K562 (cell line): ENCODE results near the gene SLC1A4. TPM values are rescaled to one million over a fixed set of nuclear protein-coding genes. Genes with fewer than 3 reads are reported as not detected.

ENCODE experiments used
- ATAC-seq: fragments of 200-7000 bp; cut with Tn5 transposase; 3 replicates; pipeline ENCODE4 v1.9.1; 2020; ENCODE audit warnings: moderate library complexity
- BruUV-seq: library from RNA; stranded (reverse); fragments of 400-500 nt; replicated peaks from 2 replicates; lab custom pipeline; 2021; lab: Mats Ljungman, UMichigan
- CTCF ChIA-PET: fragments of 300-600 bp; formaldehyde crosslinking; extraction: SDS; loops from one replicate; lab custom pipeline; 2021; ENCODE audit warnings: low intra/inter-chr PET ratio; lab: Yijun Ruan, JAX
- POLR2A ChIA-PET: fragments of 300-600, 350-650 bp; sonication (Branson Sonifier 250); formaldehyde crosslinking; extraction: SDS; loops from one replicate; lab custom pipeline; 2021; ENCODE audit warnings: antibody characterized with exemption, inconsistent platforms; lab: Yijun Ruan, JAX
- DNase-seq, 4 experiments: peaks; one replicate each; pipeline versions ENCODE4 v3.0.0 to v3.0.0-alpha.2; 2011 to 2018; ENCODE audit warnings: low spot score in 3 of 4, mixed read lengths in 3 of 4; ENCODE audit errors: extremely low read depth in 1 of 4
- FAIRE-seq: peaks from 2 replicates; lab custom pipeline; 2011; peaks lifted over from hg19 to GRCh38; lab: Jason Lieb, UNC
- H2AFZ ChIP-seq: 2 replicates; pipeline ENCODE4 v1.6.0; 2011; ENCODE audit warnings: low read depth, low read length, control low read depth, inconsistent platforms
- H3K27ac ChIP-seq: fragments of 200-600 bp; 3 replicates; pipeline ENCODE4 v1.8.0; 2011; ENCODE audit warnings: low read depth, mild to moderate bottlenecking, control low read depth, inconsistent platforms, low read length, moderate library complexity, mixed read lengths; ENCODE audit errors: extremely low read depth
- H3K27me3 ChIP-seq, 2 experiments: fragments of 300-600 bp in 1 of 2; 2 replicates in 1 of 2; 3 replicates in 1 of 2; pipeline versions ENCODE4 v1.6.0 to v1.8.0; 2011; ENCODE audit warnings: inconsistent platforms in 2 of 2, low read length in 2 of 2, mild to moderate bottlenecking in 1 of 2, mixed read lengths in 1 of 2, moderate library complexity in 1 of 2; ENCODE audit not compliant: control insufficient read depth in 2 of 2, insufficient read depth in 2 of 2
- H3K36me3 ChIP-seq: fragments of 300-600 bp; 3 replicates; pipeline ENCODE4 v1.8.0; 2011; ENCODE audit warnings: mild to moderate bottlenecking, low read length, inconsistent platforms; ENCODE audit not compliant: control insufficient read depth, insufficient read depth
- H3K4me1 ChIP-seq, 2 experiments: fragments of 200-600 bp in 1 of 2; replicated peaks in 1 of 2; 2 replicates in 1 of 2; 3 replicates in 1 of 2; pipeline versions ENCODE4 v1.5.1 to v1.8.0; 2011; ENCODE audit warnings: inconsistent platforms in 2 of 2, low read length in 2 of 2, mild to moderate bottlenecking in 1 of 2, mixed read lengths in 1 of 2, moderate library complexity in 1 of 2; ENCODE audit not compliant: control insufficient read depth in 2 of 2, insufficient read depth in 2 of 2
- H3K4me2 ChIP-seq: 2 replicates; pipeline ENCODE4 v1.6.1; 2011; ENCODE audit warnings: low read length, control low read depth, inconsistent platforms, mixed read lengths; ENCODE audit not compliant: insufficient read depth
- H3K4me3 ChIP-seq: fragments of 200-600 bp; sonication (generic), shearing (Covaris generic); 2 replicates; pipeline ENCODE4 v1.5.1; 2016; ENCODE audit warnings: control low read depth, inconsistent platforms
- H3K79me2 ChIP-seq: fragments of 200-600 bp; 3 replicates; pipeline ENCODE4 v1.8.0; 2011; ENCODE audit warnings: low read length, inconsistent platforms; ENCODE audit not compliant: control insufficient read depth, insufficient read depth
- H3K9ac ChIP-seq, 2 experiments: 2 replicates each; pipeline versions ENCODE4 v1.6.0 to v1.6.1; 2011; ENCODE audit warnings: low read depth in 2 of 2, low read length in 2 of 2, control low read depth in 1 of 2, inconsistent platforms in 1 of 2, mild to moderate bottlenecking in 1 of 2, mixed read lengths in 1 of 2; ENCODE audit not compliant: insufficient read depth in 1 of 2
- H3K9me1 ChIP-seq: one replicate; pipeline ENCODE4 v1.6.0; 2011; ENCODE audit warnings: inconsistent platforms, mild to moderate bottlenecking, low read length, moderate library complexity; ENCODE audit not compliant: control insufficient read depth, insufficient read depth
- H3K9me3 ChIP-seq: replicated peaks from 2 replicates; pipeline ENCODE4 v1.5.1; 2011; ENCODE audit warnings: low read depth, low read length, inconsistent platforms; ENCODE audit not compliant: control insufficient read depth, insufficient read depth
- H4K20me1 ChIP-seq: replicated peaks from 2 replicates; pipeline ENCODE4 v1.6.1; 2011; ENCODE audit warnings: low read length, inconsistent platforms, mixed read lengths; ENCODE audit not compliant: control insufficient read depth, insufficient read depth
- ARID1B ChIP-seq: fragments of 450-650 bp; IDR thresholded peaks from 2 replicates; pipeline ENCODE4 v1.6.1; 2016; ENCODE audit warnings: antibody characterized with exemption, mild to moderate bottlenecking, inconsistent platforms
- CBX1 ChIP-seq: sonication (generic); IDR thresholded peaks from 2 replicates; pipeline ENCODE4 v1.6.1; 2016; ENCODE audit warnings: antibody characterized with exemption, low read depth, mild to moderate bottlenecking
- CSDE1 ChIP-seq, 2 experiments: fragments of 450-650 bp; IDR thresholded peaks; 2 replicates each; pipeline ENCODE4 v1.6.1; 2016; ENCODE audit warnings: mild to moderate bottlenecking in 1 of 2
- ETS2 ChIP-seq: IDR thresholded peaks from 2 replicates; pipeline ENCODE4 v1.6.1; 2016; ENCODE audit warnings: borderline replicate concordance, missing genetic modification characterization, mild to moderate bottlenecking, moderate library complexity, missing compliant biosample characterization; ENCODE audit not compliant: poor library complexity, severe bottlenecking
- HDAC2 ChIP-seq: fragments of 450-650 bp; IDR thresholded peaks from 2 replicates; pipeline ENCODE4 v1.6.1; 2016; ENCODE audit warnings: mild to moderate bottlenecking
- HDAC8 ChIP-seq: fragments of 450-650 bp; IDR thresholded peaks from 2 replicates; pipeline ENCODE4 v1.6.1; 2016; ENCODE audit warnings: mild to moderate bottlenecking, missing genetic modification characterization, moderate library complexity, missing compliant biosample characterization
- MLX ChIP-seq, 2 experiments: fragments of 450-650 bp in 1 of 2; sonication (generic) in 1 of 2; formaldehyde crosslinking; conservative IDR thresholded peaks; 2 replicates each; pipeline versions ENCODE4 v1.4.0 to v1.8.1; 2020 to 2022; ENCODE audit warnings: mild to moderate bottlenecking in 1 of 2, missing genetic modification reagents in 1 of 2
- MTA2 ChIP-seq: fragments of 450-650 bp; IDR thresholded peaks from 2 replicates; pipeline ENCODE4 v1.6.1; 2016; ENCODE audit warnings: low read depth
- NCOA6 ChIP-seq: fragments of 450-650 bp; IDR thresholded peaks from 2 replicates; pipeline ENCODE4 v1.6.1; 2017; ENCODE audit warnings: mild to moderate bottlenecking
- NR2F6 ChIP-seq: fragments of 450-650 bp; formaldehyde crosslinking; IDR thresholded peaks from 2 replicates; pipeline ENCODE4 v1.4.0; 2020; ENCODE audit warnings: mild to moderate bottlenecking
- PKNOX1 ChIP-seq: fragments of 450-650 bp; IDR thresholded peaks from 2 replicates; pipeline ENCODE4 v1.6.1; 2016
- PURB ChIP-seq: sonication (generic); formaldehyde crosslinking; IDR thresholded peaks from 2 replicates; pipeline ENCODE4 v1.9.0; 2021; ENCODE audit warnings: low read depth, mild to moderate bottlenecking, missing genetic modification reagents
- SAP30 ChIP-seq: fragments of 200-600 bp; sonication (generic); IDR thresholded peaks from 2 replicates; pipeline ENCODE4 v1.6.1; 2012; ENCODE audit warnings: borderline replicate concordance, low read depth, mild to moderate bottlenecking, moderate library complexity, low read length, control low read depth, inconsistent platforms; ENCODE audit not compliant: insufficient read depth, poor library complexity, severe bottlenecking
- SETDB1 ChIP-seq: IDR thresholded peaks from one replicate; pipeline ENCODE4 v1.6.1; 2012; ENCODE audit warnings: low read length, control low read depth, inconsistent platforms
- SLC30A9 ChIP-seq: fragments of 250-450 bp; sonication (Bioruptor Pico); IDR thresholded peaks from 2 replicates; pipeline ENCODE4 v1.8.0; 2022; ENCODE audit warnings: mild to moderate bottlenecking, moderate library complexity
- TRIM24 ChIP-seq, 2 experiments: fragments of 450-650 bp; IDR thresholded peaks; 2 replicates each; pipeline ENCODE4 v1.6.1; 2016
- ZNF217 ChIP-seq: sonication (generic); formaldehyde crosslinking; IDR thresholded peaks from 2 replicates; pipeline ENCODE4 v1.8.0; 2022; ENCODE audit warnings: mild to moderate bottlenecking, missing genetic modification reagents
- ZNF584 ChIP-seq: fragments of 200-800 bp; sonication (Bioruptor generic); IDR thresholded peaks from 2 replicates; pipeline ENCODE4 v1.6.1; 2016; ENCODE audit warnings: low read depth, mild to moderate bottlenecking, missing genetic modification characterization, missing compliant biosample characterization
- ZNF668 ChIP-seq: fragments of 250-450 bp; sonication (Bioruptor Pico); IDR thresholded peaks from 2 replicates; pipeline ENCODE4 v1.8.0; 2022; ENCODE audit warnings: mild to moderate bottlenecking, inconsistent platforms
- ZNF696 ChIP-seq: fragments of 250-450 bp; sonication (Bioruptor Pico); conservative IDR thresholded peaks from 2 replicates; pipeline ENCODE4 v1.4.0; 2020; ENCODE audit warnings: mild to moderate bottlenecking, moderate library complexity
- WGBS: fragments of 100-300 bp; shearing (Covaris generic); methylation state at CpG from one replicate; pipeline ENCODE4 v1.1.6; 2016; ENCODE audit warnings: low coverage, mixed read lengths; ENCODE audit not compliant: insufficient coverage; ENCODE audit errors: missing lambda C conversion rate; 5-methylcytosine and 5-hydroxymethylcytosine counted together
- in situ Hi-C: fragments of 300-500 bp; cut with MboI; formaldehyde crosslinking; loops from 4 replicates; pipeline ENCODE4 v1.15.0; 2018; ENCODE audit warnings: inconsistent platforms, mixed read lengths
- intact Hi-C: fragments of 100-400 bp; cut with micrococcal nuclease; formaldehyde crosslinking; loops from 2 replicates; pipeline ENCODE4 v1.14.2; 2022
- polyA plus RNA-seq, 8 experiments: library from polyadenylated mRNA; depleted of rRNA in 4 of 8; stranded (reverse) in 5 of 8; unstranded in 3 of 8; fragments of >200 nt; fragmentation: Nextera tagmentation in 2 of 8; fragmentation: Illumina TruSeq in 1 of 8; extraction: Ambion mirVana in 2 of 8; extraction: Trizol in 1 of 8; gene quantifications; 2 replicates each; pipeline versions ENCODE4 v1.2.1 to v1.2.3, GENCODE V29; 2011 to 2014; ENCODE audit warnings: inconsistent platforms in 1 of 8, missing spikeins in 1 of 8
- total RNA-seq, 7 experiments: library from RNA; depleted of rRNA in 6 of 7; stranded (reverse); fragments of >200 nt in 6 of 7; fragmentation: Illumina TruSeq in 2 of 7; extraction: Trizol in 2 of 7; gene quantifications; 2 replicates each; pipeline versions ENCODE4 v1.2.1 to v1.2.3, GENCODE V29; 2011 to 2021; ENCODE audit warnings: low replicate concordance in 1 of 7

SLC1A4 gene
- total and polyA plus RNA-seq, 9 of the 15 experiments (the other 6 are each of a cell fraction or from before 2014, with no cell fraction given) = 4.4 to 24.0 (median 10.9) TPM

- POLR2A ChIA-PET = no interaction called here
- Histone ChIP-seq H3K4me2 (no peak overlapping the region), H3K9ac (no peak overlapping the region), H3K4me3 (no peak overlapping the region), H3K9me1 (no peaks in the 10 kb centered on the region), H3K79me2 (no peaks in the 10 kb centered on the region), H3K4me1 (no peaks in the 10 kb centered on the region), H2AFZ (no peak overlapping the region), H3K9me3 (peaks cover 4% of the 10 kb centered on the region), H3K36me3 (no peaks in the 10 kb centered on the region), H3K27ac (no peak overlapping the region), H4K20me1 (no peaks in the 10 kb centered on the region), H3K27me3 (peaks cover 7 to 15% of the 10 kb centered on the region in 2 experiments; a peak in 3 of 5 replicates)
- in situ Hi-C loops (no loop called here), intact Hi-C loops (no loop called here)
- TF ChIP-seq CSDE1 (IDR thresholded peaks at IDR 0.05) (no peak), HDAC2 (no peak), ZNF584 (CRISPR knock-in tag) (no peak), SLC30A9 (no peak), MTA2 (no peak), ZNF668 (CRISPR knock-in tag) (no peak), ZNF217 (CRISPR knock-in tag) (no peak), SETDB1 (no peak), ARID1B (no peak), NCOA6 (no peak), PKNOX1 (no peak), HDAC8 (no peak), PURB (CRISPR knock-in tag) (no peak), ETS2 (tag) (no peak), MLX (CRISPR knock-in tag; conservative IDR thresholded peaks at IDR 0.05) (no peak), TRIM24 (IDR thresholded peaks at IDR 0.05) (no peak), SAP30 (no peak), ZNF696 (no peak), CBX1 (no peak), NR2F6 (CRISPR knock-in tag) (no peak)
- BruUV-seq = no TSS peak
- FAIRE-seq = no peak
- no peak for DNase-seq
- CTCF ChIA-PET = no interaction called here
- no peak for ATAC-seq
- under 1% methylated on average over 9 of the region's 9 CpGs for WGBS
Observed at GRCh38 chr2:64958556-64958955, 30.6 kb upstream of the SLC1A4 start.
